ENCODE results near the gene INPP5F.

GRCh38 chr10:119748871-119749270, 23.0 kb downstream of the INPP5F start:
- no peak for TF ChIP-seq CTCF (IDR thresholded peaks at IDR 0.05; ENCODE audit: insufficient read depth, low read length)
- no peak for TF ChIP-seq POLR2AphosphoS5 (IDR thresholded peaks at IDR 0.05; ENCODE audit: low read depth)

Measured in HL-60 (cell line).